HepG2 (cell line): ENCODE measurements around the gene ZNF821. TPM values are rescaled to one million over a fixed set of nuclear protein-coding genes. Genes with fewer than 3 reads are reported as not detected.

ENCODE experiments used
- ATAC-seq: fragments of 200-7000 bp; cut with Tn5 transposase; 3 replicates; pipeline ENCODE4 v1.9.1; 2020; ENCODE audit warnings: mild to moderate bottlenecking, moderate library complexity
- BruUV-seq: library from RNA; stranded (reverse); fragments of 400-500 nt; replicated peaks from 2 replicates; lab custom pipeline; 2021; lab: Mats Ljungman, UMichigan
- CTCF ChIA-PET: fragments of 300-600 bp; formaldehyde crosslinking; extraction: SDS; loops from one replicate; lab custom pipeline; 2021; ENCODE audit warnings: low total read pairs, inconsistent platforms, low intra/inter-chr PET ratio; lab: Yijun Ruan, JAX
- POLR2A ChIA-PET: fragments of 350-600 bp; sonication (Branson Sonifier 250); formaldehyde crosslinking; loops from one replicate; lab custom pipeline; 2020; ENCODE audit warnings: antibody characterized with exemption, inconsistent platforms; lab: Yijun Ruan, JAX
- DNase-seq: peaks from one replicate; pipeline ENCODE4 v3.0.0-alpha.2; 2015; ENCODE audit warnings: low spot score
- FAIRE-seq: peaks from 3 replicates; lab custom pipeline; 2011; peaks lifted over from hg19 to GRCh38; lab: Jason Lieb, UNC
- H2AFZ ChIP-seq: one replicate; pipeline ENCODE4 v1.6.1; 2011; ENCODE audit warnings: low read length, inconsistent platforms
- H3K27ac ChIP-seq: fragments of 300-600 bp; 3 replicates; pipeline ENCODE4 v1.8.0; 2011; ENCODE audit warnings: mixed run types, mild to moderate bottlenecking, mixed read lengths, low read length, inconsistent platforms; ENCODE audit not compliant: insufficient read depth; ENCODE audit errors: extremely low read length
- H3K27me3 ChIP-seq, 2 experiments: fragments of 200-600 bp in 1 of 2; 2 replicates in 1 of 2; 3 replicates in 1 of 2; pipeline versions ENCODE4 v1.6.0 to v1.8.0; 2011; ENCODE audit warnings: low read length in 2 of 2, mild to moderate bottlenecking in 2 of 2, moderate library complexity in 2 of 2, inconsistent platforms in 1 of 2; ENCODE audit not compliant: insufficient read depth in 2 of 2, control insufficient read depth in 1 of 2
- H3K36me3 ChIP-seq, 2 experiments: fragments of 200-600 bp in 1 of 2; replicated peaks in 1 of 2; 2 replicates in 1 of 2; 3 replicates in 1 of 2; pipeline versions ENCODE4 v1.5.1 to v1.8.0; 2011; ENCODE audit warnings: low read length in 2 of 2, inconsistent platforms in 1 of 2; ENCODE audit not compliant: insufficient read depth in 2 of 2, control insufficient read depth in 1 of 2
- H3K4me1 ChIP-seq: 2 replicates; pipeline ENCODE4 v1.5.1; 2012; ENCODE audit warnings: low read length, inconsistent platforms; ENCODE audit not compliant: insufficient read depth
- H3K4me2 ChIP-seq: 2 replicates; pipeline ENCODE4 v1.6.0; 2011; ENCODE audit warnings: low read depth, low read length, inconsistent platforms
- H3K4me3 ChIP-seq, 3 experiments: fragments of 200-600 bp in 1 of 3; sonication (generic), shearing (Covaris generic) in 1 of 3; replicated peaks in 1 of 3; 2 replicates each; pipeline ENCODE4 v1.5.1; 2011 to 2016; ENCODE audit warnings: low read length in 3 of 3, inconsistent platforms in 2 of 3, low read depth in 2 of 3, mild to moderate bottlenecking in 2 of 3, control low read depth in 1 of 3, mixed read lengths in 1 of 3; ENCODE audit not compliant: insufficient read depth in 1 of 3
- H3K79me2 ChIP-seq: one replicate; pipeline ENCODE4 v1.6.1; 2011; ENCODE audit warnings: low read length, inconsistent platforms; ENCODE audit not compliant: insufficient read depth
- H3K9ac ChIP-seq: 2 replicates; pipeline ENCODE4 v1.6.0; 2011; ENCODE audit warnings: mild to moderate bottlenecking, low read depth, low read length, inconsistent platforms; ENCODE audit not compliant: insufficient read depth
- H3K9me3 ChIP-seq: 2 replicates; pipeline ENCODE4 v1.5.1; 2012; ENCODE audit warnings: mild to moderate bottlenecking, low read length
- H4K20me1 ChIP-seq: 2 replicates; pipeline ENCODE4 v1.6.0; 2011; ENCODE audit warnings: inconsistent platforms, mild to moderate bottlenecking, low read length, moderate library complexity; ENCODE audit not compliant: insufficient read depth
- FIP1L1 ChIP-seq: fragments of 200-400 bp; formaldehyde crosslinking; IDR thresholded peaks from 2 replicates; pipeline ENCODE4 v1.6.1; 2018; ENCODE audit warnings: low read depth, mild to moderate bottlenecking, low read length, moderate library complexity, borderline replicate concordance; ENCODE audit not compliant: insufficient read depth
- MAFK ChIP-seq, 2 experiments: IDR thresholded peaks in 1 of 2; conservative IDR thresholded peaks in 1 of 2; 2 replicates each; pipeline ENCODE4 v1.6.1; 2011; ENCODE audit warnings: improper control_type of control experiment in 2 of 2, low read length in 2 of 2
- MTA1 ChIP-seq: sonication (generic); formaldehyde crosslinking; IDR thresholded peaks from 2 replicates; pipeline ENCODE4 v1.4.0; 2020; ENCODE audit warnings: missing genetic modification reagents, mild to moderate bottlenecking, borderline replicate concordance
- MTA3 ChIP-seq: sonication (generic); formaldehyde crosslinking; IDR thresholded peaks from 2 replicates; pipeline ENCODE4 v1.4.0; 2020; ENCODE audit warnings: missing genetic modification reagents
- PHB2 ChIP-seq: fragments of 450-650 bp; IDR thresholded peaks from 2 replicates; pipeline ENCODE4 v1.6.1; 2018; ENCODE audit not compliant: partially characterized antibody
- PHF20 ChIP-seq: sonication (generic); formaldehyde crosslinking; IDR thresholded peaks from 2 replicates; pipeline ENCODE4 v1.5.0; 2020; ENCODE audit warnings: mild to moderate bottlenecking, missing genetic modification reagents
- POGZ ChIP-seq: sonication (generic); formaldehyde crosslinking; IDR thresholded peaks from 2 replicates; pipeline ENCODE4 v1.4.0; 2020; ENCODE audit warnings: mild to moderate bottlenecking, missing genetic modification reagents
- PRPF4 ChIP-seq: fragments of 200-400 bp; formaldehyde crosslinking; IDR thresholded peaks from 2 replicates; pipeline ENCODE4 v1.6.1; 2016; ENCODE audit warnings: low read length, low read depth; ENCODE audit not compliant: poor library complexity, severe bottlenecking
- ZNF589 ChIP-seq: sonication (generic); formaldehyde crosslinking; conservative IDR thresholded peaks from 2 replicates; pipeline ENCODE4 v1.8.0; 2022; ENCODE audit warnings: mild to moderate bottlenecking, moderate library complexity, missing genetic modification reagents
- WGBS: methylation state at CpG from one replicate; pipeline ENCODE4 v1.1.6; 2017; ENCODE audit warnings: low lambda C conversion rate; 5-methylcytosine and 5-hydroxymethylcytosine counted together
- in situ Hi-C: cut with HindIII; loops from 2 replicates; pipeline ENCODE4 v1.10.0; 2017; ENCODE audit warnings: low pct_unique_long_range_greater_than_20kb; ENCODE audit not compliant: extremely low pct_ligation_motif_present
- intact Hi-C: fragments of 100-400 bp; cut with micrococcal nuclease; formaldehyde crosslinking; loops from one replicate; pipeline ENCODE4 v1.10.0; 2022; ENCODE audit not compliant: unreplicated experiment
- polyA plus RNA-seq, 8 experiments: library from polyadenylated mRNA; depleted of rRNA in 3 of 8; stranded (reverse) in 7 of 8; unstranded in 1 of 8; fragments of >200 nt; fragmentation: Illumina TruSeq in 4 of 8; extraction: Trizol in 4 of 8; gene quantifications; 2 replicates each; pipeline versions ENCODE4 v1.2.1 to v1.2.3, GENCODE V29; 2011 to 2016; ENCODE audit warnings: low read depth in 4 of 8, missing spikeins in 1 of 8, mixed read lengths in 1 of 8; ENCODE audit not compliant: insufficient read depth in 1 of 8
- total RNA-seq, 5 experiments: library from RNA; depleted of rRNA; stranded (reverse); fragments of >200 nt; fragmentation: Illumina TruSeq; extraction: Trizol; gene quantifications; 2 replicates each; pipeline ENCODE4 v1.2.3, GENCODE V29; 2016; ENCODE audit warnings: low read depth in 1 of 5
- TF ChIP-seq, protein P1 (sequence below): sonication (generic); formaldehyde crosslinking; conservative IDR thresholded peaks from 2 replicates; pipeline ENCODE4 v1.4.0; 2020; ENCODE audit warnings: missing genetic modification reagents

Gene ZNF821
- total and polyA plus RNA-seq, 2 of the 13 experiments (the other 11 are each of a cell fraction or from before 2014, with no cell fraction given): 7.0 to 9.1 TPM

DNA sequence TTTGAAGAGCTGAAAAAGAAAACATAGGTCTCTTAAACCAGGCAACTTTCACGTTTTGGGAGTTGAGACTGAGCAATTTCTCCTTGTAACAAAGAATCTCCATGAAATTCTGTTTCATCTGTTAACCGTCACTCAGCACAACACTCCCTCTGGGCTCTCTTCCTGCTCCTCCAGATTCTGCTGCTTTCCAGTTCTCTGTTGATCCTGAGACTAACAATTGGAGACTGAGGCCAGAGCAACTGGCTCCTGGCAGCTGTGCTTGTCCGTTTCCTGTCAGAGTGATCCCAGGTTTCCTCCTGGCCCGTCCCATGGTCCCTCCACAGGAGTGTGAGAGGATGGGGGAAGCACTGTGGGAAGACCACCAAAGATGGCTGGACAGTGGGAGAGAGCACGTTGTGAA lies 43.8 kb upstream of the ZNF821 start:
- peaks cover 6% of the 10 kb centered on the region for H4K20me1 ChIP-seq
- H3K27ac ChIP-seq: no peak overlapping the region
- H2AFZ ChIP-seq: no peak overlapping the region
- no peaks in the 10 kb centered on the region for H3K27me3 ChIP-seq
- peaks cover 41 to 72% of the 10 kb centered on the region in 2 experiments for H3K36me3 ChIP-seq
- no peak for FAIRE-seq
- intact Hi-C loops (no loop called here), in situ Hi-C loops (no loop called here)
- H3K9me3 ChIP-seq: no peaks in the 10 kb centered on the region
- H3K79me2 ChIP-seq: peaks cover 4% of the 10 kb centered on the region
- 95% methylated on average over 5 of the region's 5 CpGs for WGBS
- no peak for DNase-seq
- H3K4me3 ChIP-seq: no peak overlapping the region
- peaks cover 10% of the 10 kb centered on the region for H3K4me1 ChIP-seq
- no peak overlapping the region for H3K9ac ChIP-seq
- ATAC-seq: peak; percentile 20; the same call in 2 of the 3 replicates
- TF ChIP-seq MTA1 (CRISPR knock-in tag) (no peak), MAFK (conservative IDR thresholded peaks at IDR 0.05 in 1 of 2, IDR thresholded peaks at IDR 0.05 in 1 of 2; ENCODE audit: low read length in 2 of 2) (no peak), PHF20 (no peak), PHB2 (no peak), ZNF589 (CRISPR knock-in tag) (no peak), PRPF4 (no peak), FIP1L1 (no peak), POGZ (CRISPR knock-in tag) (no peak), MTA3 (no peak)
- TF ChIP-seq, protein P1, sequence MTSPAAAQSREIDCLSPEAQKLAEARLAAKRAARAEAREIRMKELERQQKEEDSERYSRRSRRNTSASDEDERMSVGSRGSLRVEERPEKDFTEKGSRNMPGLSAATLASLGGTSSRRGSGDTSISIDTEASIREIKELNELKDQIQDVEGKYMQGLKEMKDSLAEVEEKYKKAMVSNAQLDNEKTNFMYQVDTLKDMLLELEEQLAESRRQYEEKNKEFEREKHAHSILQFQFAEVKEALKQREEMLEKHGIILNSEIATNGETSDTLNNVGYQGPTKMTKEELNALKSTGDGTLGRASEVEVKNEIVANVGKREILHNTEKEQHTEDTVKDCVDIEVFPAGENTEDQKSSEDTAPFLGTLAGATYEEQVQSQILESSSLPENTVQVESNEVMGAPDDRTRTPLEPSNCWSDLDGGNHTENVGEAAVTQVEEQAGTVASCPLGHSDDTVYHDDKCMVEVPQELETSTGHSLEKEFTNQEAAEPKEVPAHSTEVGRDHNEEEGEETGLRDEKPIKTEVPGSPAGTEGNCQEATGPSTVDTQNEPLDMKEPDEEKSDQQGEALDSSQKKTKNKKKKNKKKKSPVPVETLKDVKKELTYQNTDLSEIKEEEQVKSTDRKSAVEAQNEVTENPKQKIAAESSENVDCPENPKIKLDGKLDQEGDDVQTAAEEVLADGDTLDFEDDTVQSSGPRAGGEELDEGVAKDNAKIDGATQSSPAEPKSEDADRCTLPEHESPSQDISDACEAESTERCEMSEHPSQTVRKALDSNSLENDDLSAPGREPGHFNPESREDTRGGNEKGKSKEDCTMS (CRISPR knock-in tag): no peak
- CTCF ChIA-PET: no interaction called here
- POLR2A ChIA-PET: no interaction called here
- BruUV-seq: TSS peak; percentile 20
- H3K4me2 ChIP-seq: no peak overlapping the region
